HEK293 (cell line): ENCODE measurements around the gene NOS2.

Experiments
- CTCF ChIA-PET: fragments of 350-600 bp; formaldehyde crosslinking; extraction: SDS; loops from one replicate; lab custom pipeline; 2021; ENCODE audit warnings: antibody characterized with exemption; lab: Yijun Ruan, JAX
- POLR2A ChIA-PET: fragments of 300-600 bp; formaldehyde crosslinking; extraction: SDS; loops from one replicate; lab custom pipeline; 2020; ENCODE audit warnings: antibody characterized with exemption, inconsistent platforms; lab: Yijun Ruan, JAX
- H3K27ac ChIP-seq: fragments of 200-500 bp; sonication (Bioruptor generic); 2 replicates; pipeline ENCODE4 v1.5.1; 2014; ENCODE audit warnings: low read depth, low read length, control low read depth, inconsistent platforms; ENCODE audit errors: extremely low read depth
- H3K36me3 ChIP-seq, 2 experiments: fragments of 200-500 bp in 1 of 2; sonication (Bioruptor generic) in 1 of 2; 1 replicate in 1 of 2; 2 replicates in 1 of 2; pipeline ENCODE4 v1.5.1; 2014 to 2017; ENCODE audit warnings: inconsistent platforms in 2 of 2, low read length in 2 of 2; ENCODE audit not compliant: control insufficient read depth in 2 of 2, insufficient read depth in 1 of 2
- H3K4me1 ChIP-seq: fragments of 200-500 bp; sonication (Bioruptor generic); 2 replicates; pipeline ENCODE4 v1.5.1; 2014; ENCODE audit warnings: mild to moderate bottlenecking, low read length, inconsistent platforms; ENCODE audit not compliant: control insufficient read depth, insufficient read depth
- H3K4me3 ChIP-seq: 2 replicates; pipeline ENCODE4 v1.5.1; 2011; ENCODE audit warnings: low read depth, mild to moderate bottlenecking, control low read depth, low read length, moderate library complexity
- H3K9me3 ChIP-seq: fragments of 200-500 bp; sonication (Bioruptor generic); 2 replicates; pipeline ENCODE4 v1.5.1; 2014; ENCODE audit warnings: low read depth, low read length, inconsistent platforms; ENCODE audit not compliant: control insufficient read depth, insufficient read depth
- CTCF ChIP-seq: fragments of 450-650 bp; formaldehyde crosslinking; IDR thresholded peaks from 2 replicates; pipeline ENCODE4 v1.5.1; 2016; ENCODE audit warnings: missing biosample characterization, missing genetic modification characterization
- FEZF1 ChIP-seq: fragments of 450-650 bp; formaldehyde crosslinking; IDR thresholded peaks from 2 replicates; pipeline ENCODE4 v1.5.1; 2016; ENCODE audit warnings: missing biosample characterization, missing genetic modification characterization
- INSM2 ChIP-seq: fragments of 450-650 bp; formaldehyde crosslinking; IDR thresholded peaks from 2 replicates; pipeline ENCODE4 v1.5.1; 2016; ENCODE audit warnings: missing biosample characterization, missing genetic modification characterization
- KLF10 ChIP-seq: fragments of 450-650 bp; IDR thresholded peaks from 2 replicates; pipeline ENCODE4 v1.5.1; 2018; ENCODE audit warnings: missing biosample characterization, mild to moderate bottlenecking, missing genetic modification characterization
- KLF8 ChIP-seq: fragments of 450-650 bp; formaldehyde crosslinking; IDR thresholded peaks from 2 replicates; pipeline ENCODE4 v1.5.1; 2016; ENCODE audit warnings: missing biosample characterization, missing genetic modification characterization
- KLF9 ChIP-seq: fragments of 450-650 bp; formaldehyde crosslinking; IDR thresholded peaks from 2 replicates; pipeline ENCODE4 v1.5.1; 2016; ENCODE audit warnings: missing biosample characterization, missing genetic modification characterization, low read depth
- PRDM1 ChIP-seq: fragments of 450-650 bp; formaldehyde crosslinking; IDR thresholded peaks from 2 replicates; pipeline ENCODE4; 2016; ENCODE audit warnings: missing biosample characterization, missing genetic modification characterization
- SALL2 ChIP-seq: fragments of 450-650 bp; formaldehyde crosslinking; IDR thresholded peaks from 2 replicates; pipeline ENCODE4 v1.5.0; 2017; ENCODE audit warnings: missing biosample characterization, mild to moderate bottlenecking, missing genetic modification characterization, borderline replicate concordance
- SCRT1 ChIP-seq: fragments of 450-650 bp; formaldehyde crosslinking; IDR thresholded peaks from 2 replicates; pipeline ENCODE4 v1.5.1; 2016; ENCODE audit warnings: missing biosample characterization, missing genetic modification characterization, borderline replicate concordance
- ZBTB8A ChIP-seq: fragments of 450-650 bp; formaldehyde crosslinking; IDR thresholded peaks from 2 replicates; pipeline ENCODE4 v1.5.1; 2016; ENCODE audit warnings: missing biosample characterization, missing genetic modification characterization
- ZFP3 ChIP-seq: fragments of 450-650 bp; formaldehyde crosslinking; IDR thresholded peaks from 2 replicates; pipeline ENCODE4 v1.5.1; 2016; ENCODE audit warnings: low read depth, missing biosample characterization, missing genetic modification characterization
- ZFP37 ChIP-seq: fragments of 450-650 bp; formaldehyde crosslinking; IDR thresholded peaks from 2 replicates; pipeline ENCODE4 v1.5.1; 2016; ENCODE audit warnings: missing biosample characterization, missing genetic modification characterization
- ZIC2 ChIP-seq: fragments of 450-650 bp; formaldehyde crosslinking; IDR thresholded peaks from 2 replicates; pipeline ENCODE4 v1.5.1; 2016; ENCODE audit warnings: missing biosample characterization, missing genetic modification characterization
- ZNF157 ChIP-seq: fragments of 450-650 bp; formaldehyde crosslinking; IDR thresholded peaks from 2 replicates; pipeline ENCODE4 v1.5.1; 2016; ENCODE audit warnings: missing biosample characterization, missing genetic modification characterization
- ZNF16 ChIP-seq: fragments of 450-650 bp; formaldehyde crosslinking; IDR thresholded peaks from 2 replicates; pipeline ENCODE4 v1.5.1; 2016; ENCODE audit warnings: low read depth, missing biosample characterization, missing genetic modification characterization
- ZNF169 ChIP-seq: fragments of 450-650 bp; formaldehyde crosslinking; IDR thresholded peaks from 2 replicates; pipeline ENCODE4 v1.5.1; 2016; ENCODE audit warnings: missing biosample characterization, missing genetic modification characterization
- ZNF266 ChIP-seq: fragments of 450-650 bp; formaldehyde crosslinking; IDR thresholded peaks from 2 replicates; pipeline ENCODE4 v1.5.1; 2016; ENCODE audit warnings: missing biosample characterization, missing genetic modification characterization, low read depth
- ZNF366 ChIP-seq: fragments of 450-650 bp; formaldehyde crosslinking; conservative IDR thresholded peaks from 2 replicates; pipeline ENCODE4 v1.5.1; 2016; ENCODE audit warnings: missing biosample characterization, missing genetic modification characterization
- ZNF423 ChIP-seq: fragments of 450-650 bp; formaldehyde crosslinking; IDR thresholded peaks from 2 replicates; pipeline ENCODE4 v1.5.1; 2016; ENCODE audit warnings: missing biosample characterization, missing genetic modification characterization
- ZNF624 ChIP-seq: fragments of 450-650 bp; formaldehyde crosslinking; IDR thresholded peaks from 2 replicates; pipeline ENCODE4 v1.5.1; 2017; ENCODE audit warnings: missing biosample characterization, missing genetic modification characterization
- ZNF654 ChIP-seq: fragments of 450-650 bp; formaldehyde crosslinking; IDR thresholded peaks from 2 replicates; pipeline ENCODE4 v1.5.1; 2016; ENCODE audit warnings: low read depth, missing biosample characterization, missing genetic modification characterization
- ZNF768 ChIP-seq: fragments of 450-650 bp; formaldehyde crosslinking; IDR thresholded peaks from 2 replicates; pipeline ENCODE4 v1.5.1; 2018; ENCODE audit warnings: missing biosample characterization, mild to moderate bottlenecking, missing genetic modification characterization

Gene NOS2

GRCh38 chr17:27805520-27806146 lies 5.3 kb upstream of the NOS2 start (continued):
- TF ChIP-seq CTCF (tag by site-specific recombination) (peak; percentile 74; the same call in 1 of the 2 replicates), ZNF423 (tag by site-specific recombination) (0 out of 2 replicates have a peak, but pooled peaks have one; percentile 33), KLF8 (tag by site-specific recombination) (0 out of 2 replicates have a peak, but pooled peaks have one; percentile 21), ZNF654 (tag by site-specific recombination) (peak; percentile 77), ZFP37 (0 out of 2 replicates have a peak, but pooled peaks have one; percentile 48), ZBTB8A (tag by site-specific recombination) (0 out of 2 replicates have a peak, but pooled peaks have one; percentile 6), ZNF624 (tag by site-specific recombination) (no peak)
- TF ChIP-seq, all 188 proteins: peak for 14

- POLR2A ChIA-PET: interaction anchor here (1.5 kb wide), 1 partner anchor 76 kb away, joined by 8 read pairs; no protein-coding TSS in a partner anchor
Observed at GRCh38 chr17:27804113-27804512, 3.8 kb upstream of the NOS2 start.

GRCh38 chr17:27802962-27803680 lies 2.8 kb upstream of the NOS2 start:
- Histone ChIP-seq H3K4me3 (no peak overlapping the region), H3K4me1 (no peaks in the 10 kb centered on the region), H3K36me3 (no peaks in the 10 kb centered on the region), H3K27ac (no peak overlapping the region), H3K9me3 (no peaks in the 10 kb centered on the region)
- ChIA-PET CTCF (interaction anchor here (0.6 to 15.4 kb wide), 9 partner anchors 10 to 510 kb away, joined by 3 to 327 read pairs (median 3); no protein-coding TSS in a partner anchor), POLR2A (no interaction called here)
- 0 out of 2 replicates have a peak, but pooled peaks have one; percentile 34 for TF ChIP-seq ZNF366
- TF ChIP-seq PRDM1 (tag by site-specific recombination): peak; percentile 100
- TF ChIP-seq ZNF266 (tag by site-specific recombination): no peak

More at GRCh38 chr17:27804113-27804512, 3.8 kb upstream of the NOS2 start:
- H3K9me3 ChIP-seq: no peaks in the 10 kb centered on the region
- no peak overlapping the region for H3K27ac ChIP-seq
- no peaks in the 10 kb centered on the region for H3K36me3 ChIP-seq
- no peak for TF ChIP-seq ZNF157 (tag by site-specific recombination)
- no peak for TF ChIP-seq ZNF768
- peak; percentile 38; the same call in 1 of the 2 replicates for TF ChIP-seq ZIC2 (tag by site-specific recombination)
- TF ChIP-seq KLF10 (tag by site-specific recombination): no peak
- TF ChIP-seq ZNF169 (tag by site-specific recombination): no peak
- no peaks in the 10 kb centered on the region for H3K4me1 ChIP-seq
- no peak overlapping the region for H3K4me3 ChIP-seq
- CTCF ChIA-PET: interaction anchor here (1.7 to 15.4 kb wide), 10 partner anchors 9 to 448 kb away, joined by 4 to 327 read pairs (median 20); partner anchors contain the start of gene LYRM9

- Histone ChIP-seq H3K4me3 (no peak overlapping the region), H3K4me1 (no peaks in the 10 kb centered on the region), H3K27ac (no peak overlapping the region), H3K36me3 (no peaks in the 10 kb centered on the region), H3K9me3 (no peaks in the 10 kb centered on the region)
- TF ChIP-seq SCRT1: no peak
- TF ChIP-seq SALL2 (tag by site-specific recombination): no peak
- TF ChIP-seq ZFP37: no peak
- no peak for TF ChIP-seq INSM2 (tag by site-specific recombination)
- peak; percentile 90 for TF ChIP-seq ZFP3
- TF ChIP-seq ZNF16 (tag by site-specific recombination): no peak
- TF ChIP-seq FEZF1 (tag by site-specific recombination): no peak
- TF ChIP-seq KLF9 (tag by site-specific recombination): no peak
- CTCF ChIA-PET: interaction anchor here (0.5 to 15.4 kb wide), 7 partner anchors 10 to 461 kb away, joined by 3 to 327 read pairs (median 4); partner anchors contain the start of gene LYRM9
- POLR2A ChIA-PET: interaction anchor here (0.5 kb wide), 1 partner anchor 739 kb away, joined by 4 read pairs; no protein-coding TSS in a partner anchor
Observed at GRCh38 chr17:27802033-27802432, 1.7 kb upstream of the NOS2 start.
